ENCODE measurements around the gene PKIB. TPM values are rescaled to one million over a fixed set of nuclear protein-coding genes. Genes with fewer than 3 reads are reported as not detected.

The PKIB gene
- total and polyA plus RNA-seq, 5 donors from 2014 or later = 0.32 to 0.95 (median 0.67) TPM; not detected in 1

- Mint-ChIP-seq H3K27me3 (peaks cover 4% of the 10 kb centered on the region), H3K9me3 (peaks cover 0 to 12% (median 0%) of the 10 kb centered on the region in 7 donors), H3K36me3 (no peaks in the 10 kb centered on the region), H3K4me1 (no peaks in the 10 kb centered on the region), H3K4me3 (no peak overlapping the region), H3K27ac (no peak overlapping the region)
- Histone ChIP-seq H3K4me3 (ENCODE audit: low read depth, low read length) (no peak overlapping the region), H3K9me3 (ENCODE audit: control insufficient read depth in 2 of 2, low read length in 2 of 2) (no peaks in the 10 kb centered on the region), H3K27me3 (ENCODE audit: control insufficient read depth, insufficient read depth, low read length) (peaks cover 2% of the 10 kb centered on the region), H3K36me3 (ENCODE audit: control insufficient read depth, insufficient read depth, low read length) (no peaks in the 10 kb centered on the region), H3K4me1 (ENCODE audit: control insufficient read depth, insufficient read depth, low read length, poor library complexity, severe bottlenecking) (no peaks in the 10 kb centered on the region), H3K27ac (ENCODE audit: insufficient read depth, low read length, poor library complexity, severe bottlenecking) (no peak overlapping the region)
- DNase-seq = no peak
- ATAC-seq (ENCODE audit: low read depth in 2 of 2) = no peak
These were observed 10.7 kb downstream of the PKIB start for GRCh38 chr6:122620902-122621301.

GRCh38 chr6:122621638-122622037 is 11.4 kb downstream of the PKIB start:
- H3K27me3 ChIP-seq (ENCODE audit: control insufficient read depth, insufficient read depth, low read length) = peaks cover 2% of the 10 kb centered on the region
- H3K9me3 Mint-ChIP-seq = peaks cover 0 to 7% (median 1%) of the 10 kb centered on the region in 7 donors
- no peaks in the 10 kb centered on the region for H3K4me1 ChIP-seq (ENCODE audit: control insufficient read depth, insufficient read depth, low read length, poor library complexity, severe bottlenecking)
- H3K4me3 ChIP-seq (ENCODE audit: low read depth, low read length) = no peak overlapping the region
- H3K9me3 ChIP-seq (ENCODE audit: control insufficient read depth in 2 of 2, low read length in 2 of 2) = no peaks in the 10 kb centered on the region
- H3K27ac ChIP-seq (ENCODE audit: insufficient read depth, low read length, poor library complexity, severe bottlenecking) = no peak overlapping the region
- H3K27ac Mint-ChIP-seq = no peak overlapping the region
- no peaks in the 10 kb centered on the region for H3K36me3 Mint-ChIP-seq
- H3K4me3 Mint-ChIP-seq = no peak overlapping the region
- no peaks in the 10 kb centered on the region for H3K36me3 ChIP-seq (ENCODE audit: control insufficient read depth, insufficient read depth, low read length)
- no peaks in the 10 kb centered on the region for H3K4me1 Mint-ChIP-seq
- no peak for ATAC-seq (ENCODE audit: low read depth in 2 of 2)
- H3K27me3 Mint-ChIP-seq = peaks cover 4% of the 10 kb centered on the region
- no peak for DNase-seq

GRCh38 chr6:122622479-122622878 is 12.3 kb downstream of the PKIB start:
- no peak overlapping the region for H3K4me3 ChIP-seq (ENCODE audit: low read depth, low read length)
- H3K9me3 ChIP-seq (ENCODE audit: control insufficient read depth in 2 of 2, low read length in 2 of 2) = no peaks in the 10 kb centered on the region
- Mint-ChIP-seq H3K27me3 (peaks cover 4% of the 10 kb centered on the region), H3K27ac (no peak overlapping the region), H3K4me3 (no peak overlapping the region), H3K9me3 (peaks cover 0 to 7% (median 0%) of the 10 kb centered on the region in 7 donors), H3K36me3 (no peaks in the 10 kb centered on the region), H3K4me1 (no peaks in the 10 kb centered on the region)
- H3K36me3 ChIP-seq (ENCODE audit: control insufficient read depth, insufficient read depth, low read length) = no peaks in the 10 kb centered on the region
- ATAC-seq (ENCODE audit: low read depth in 2 of 2) = no peak
- peaks cover 2% of the 10 kb centered on the region for H3K27me3 ChIP-seq (ENCODE audit: control insufficient read depth, insufficient read depth, low read length)
- H3K4me1 ChIP-seq (ENCODE audit: control insufficient read depth, insufficient read depth, low read length, poor library complexity, severe bottlenecking) = no peaks in the 10 kb centered on the region
- no peak overlapping the region for H3K27ac ChIP-seq (ENCODE audit: insufficient read depth, low read length, poor library complexity, severe bottlenecking)
- no peak for DNase-seq

DNA sequence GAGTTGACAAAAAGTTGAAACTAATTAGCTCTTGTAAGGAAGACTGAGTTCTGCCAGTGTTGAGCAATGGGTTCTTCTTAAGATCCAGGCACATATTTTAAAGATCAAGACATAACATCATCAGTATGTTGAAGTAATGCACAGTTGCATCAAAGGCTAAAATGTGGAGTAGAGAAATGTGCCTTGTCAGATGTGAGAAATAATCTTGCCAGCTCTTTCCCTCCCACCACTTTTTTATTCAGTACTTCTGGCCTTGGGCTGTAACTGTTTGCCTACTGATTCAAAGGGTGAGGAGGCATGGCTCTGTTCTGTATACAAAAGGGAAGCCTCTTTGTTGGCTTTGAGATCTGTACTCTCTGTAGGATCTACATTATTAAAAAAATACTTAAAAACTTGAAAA is 13.1 kb downstream of the PKIB start:
- DNase-seq = no peak
- H3K27ac Mint-ChIP-seq = no peak overlapping the region
- H3K27me3 ChIP-seq (ENCODE audit: control insufficient read depth, insufficient read depth, low read length) = peaks cover 2% of the 10 kb centered on the region
- H3K4me3 Mint-ChIP-seq = no peak overlapping the region
- H3K4me1 Mint-ChIP-seq = no peaks in the 10 kb centered on the region
- H3K9me3 ChIP-seq (ENCODE audit: control insufficient read depth in 2 of 2, low read length in 2 of 2) = no peaks in the 10 kb centered on the region
- no peaks in the 10 kb centered on the region for H3K36me3 Mint-ChIP-seq
- ATAC-seq (ENCODE audit: low read depth in 2 of 2) = no peak
- H3K27me3 Mint-ChIP-seq = peaks cover 4% of the 10 kb centered on the region
- H3K9me3 Mint-ChIP-seq = peaks cover 0 to 7% (median 0%) of the 10 kb centered on the region in 7 donors
- H3K4me3 ChIP-seq (ENCODE audit: low read depth, low read length) = no peak overlapping the region
- no peaks in the 10 kb centered on the region for H3K4me1 ChIP-seq (ENCODE audit: control insufficient read depth, insufficient read depth, low read length, poor library complexity, severe bottlenecking)
- H3K27ac ChIP-seq (ENCODE audit: insufficient read depth, low read length, poor library complexity, severe bottlenecking) = no peak overlapping the region
- H3K36me3 ChIP-seq (ENCODE audit: control insufficient read depth, insufficient read depth, low read length) = no peaks in the 10 kb centered on the region

DNA sequence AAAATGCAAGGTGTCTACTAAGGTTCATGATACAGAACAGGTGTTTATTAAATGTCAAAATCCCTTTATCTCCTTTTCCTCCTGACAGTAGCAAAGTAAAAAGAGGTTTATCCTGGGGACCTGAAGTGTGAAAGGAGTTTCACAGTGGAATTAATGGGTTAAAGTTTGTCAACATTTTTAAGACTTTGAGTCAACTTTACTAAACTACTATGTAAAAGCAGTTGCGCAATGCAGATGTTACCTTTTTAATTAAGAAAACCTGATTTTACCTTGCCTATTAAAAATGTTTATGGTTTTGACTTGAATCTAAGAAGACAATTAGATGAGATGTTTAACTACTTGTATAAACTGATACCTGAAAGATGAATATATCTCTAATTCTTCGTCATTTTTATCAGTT is 14.6 kb downstream of the PKIB start:
- Histone ChIP-seq H3K4me3 (ENCODE audit: low read depth, low read length) (no peak overlapping the region), H3K27ac (ENCODE audit: insufficient read depth, low read length, poor library complexity, severe bottlenecking) (no peak overlapping the region), H3K36me3 (ENCODE audit: control insufficient read depth, insufficient read depth, low read length) (no peaks in the 10 kb centered on the region), H3K27me3 (ENCODE audit: control insufficient read depth, insufficient read depth, low read length) (no peaks in the 10 kb centered on the region), H3K9me3 (ENCODE audit: control insufficient read depth in 2 of 2, low read length in 2 of 2) (no peaks in the 10 kb centered on the region), H3K4me1 (ENCODE audit: control insufficient read depth, insufficient read depth, low read length, poor library complexity, severe bottlenecking) (no peaks in the 10 kb centered on the region)
- ATAC-seq (ENCODE audit: low read depth in 2 of 2) (no peak), DNase-seq (no peak)
- no peak overlapping the region for H3K4me3 Mint-ChIP-seq
- H3K27ac Mint-ChIP-seq = no peak overlapping the region
- H3K36me3 Mint-ChIP-seq = no peaks in the 10 kb centered on the region
- peaks cover 0 to 11% (median 0%) of the 10 kb centered on the region in 7 donors for H3K9me3 Mint-ChIP-seq
- no peaks in the 10 kb centered on the region for H3K4me1 Mint-ChIP-seq
- H3K27me3 Mint-ChIP-seq = peaks cover 4% of the 10 kb centered on the region

GRCh38 chr6:122628714-122629113 is 18.5 kb downstream of the PKIB start:
- no peaks in the 10 kb centered on the region for H3K27me3 ChIP-seq (ENCODE audit: control insufficient read depth, insufficient read depth, low read length)
- H3K36me3 ChIP-seq (ENCODE audit: control insufficient read depth, insufficient read depth, low read length) = no peaks in the 10 kb centered on the region
- Mint-ChIP-seq H3K9me3 (peaks cover 0 to 8% (median 0%) of the 10 kb centered on the region in 7 donors), H3K27ac (no peak overlapping the region), H3K4me1 (no peaks in the 10 kb centered on the region), H3K27me3 (no peaks in the 10 kb centered on the region), H3K36me3 (no peaks in the 10 kb centered on the region), H3K4me3 (no peak overlapping the region)
- DNase-seq (no peak), ATAC-seq (ENCODE audit: low read depth in 2 of 2) (no peak)
- H3K4me3 ChIP-seq (ENCODE audit: low read depth, low read length) = no peak overlapping the region
- H3K27ac ChIP-seq (ENCODE audit: insufficient read depth, low read length, poor library complexity, severe bottlenecking) = no peak overlapping the region
- H3K4me1 ChIP-seq (ENCODE audit: control insufficient read depth, insufficient read depth, low read length, poor library complexity, severe bottlenecking) = no peaks in the 10 kb centered on the region
- H3K9me3 ChIP-seq (ENCODE audit: control insufficient read depth in 2 of 2, low read length in 2 of 2) = no peaks in the 10 kb centered on the region

- Mint-ChIP-seq H3K4me1 (no peaks in the 10 kb centered on the region), H3K9me3 (peaks cover 0 to 8% (median 0%) of the 10 kb centered on the region in 7 donors), H3K4me3 (no peak overlapping the region), H3K27ac (no peak overlapping the region), H3K27me3 (no peaks in the 10 kb centered on the region), H3K36me3 (no peaks in the 10 kb centered on the region)
- Histone ChIP-seq H3K36me3 (ENCODE audit: control insufficient read depth, insufficient read depth, low read length) (no peaks in the 10 kb centered on the region), H3K27ac (ENCODE audit: insufficient read depth, low read length, poor library complexity, severe bottlenecking) (no peak overlapping the region), H3K9me3 (ENCODE audit: control insufficient read depth in 2 of 2, low read length in 2 of 2) (no peaks in the 10 kb centered on the region), H3K27me3 (ENCODE audit: control insufficient read depth, insufficient read depth, low read length) (no peaks in the 10 kb centered on the region), H3K4me3 (ENCODE audit: low read depth, low read length) (no peak overlapping the region), H3K4me1 (ENCODE audit: control insufficient read depth, insufficient read depth, low read length, poor library complexity, severe bottlenecking) (no peaks in the 10 kb centered on the region)
- DNase-seq (no peak), ATAC-seq (ENCODE audit: low read depth in 2 of 2) (no peak)
These were observed 21.5 kb downstream of the PKIB start for GRCh38 chr6:122631571-122632249.

DNA sequence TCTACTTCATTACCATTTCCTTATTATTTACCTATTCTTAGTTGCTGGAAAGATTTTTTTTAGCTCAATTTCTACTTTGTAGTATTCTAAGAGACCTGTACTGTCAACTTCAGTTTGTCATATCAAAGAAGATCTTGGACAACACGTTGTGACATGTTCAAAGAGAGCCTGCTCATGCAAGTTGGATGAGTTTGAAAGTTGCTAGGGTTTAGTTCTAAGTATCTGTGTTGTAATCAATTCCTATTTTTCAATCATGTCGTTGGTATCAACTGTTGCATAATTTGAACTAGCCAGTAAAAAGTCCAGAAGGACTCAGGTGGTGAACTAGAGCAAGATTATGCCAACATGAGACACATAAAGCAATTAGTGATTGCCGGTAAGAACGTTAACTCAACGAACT is 30.2 kb downstream of the PKIB start:
- peaks cover 0 to 2% (median 0%) of the 10 kb centered on the region in 7 donors for H3K9me3 Mint-ChIP-seq
- no peaks in the 10 kb centered on the region for H3K36me3 ChIP-seq (ENCODE audit: control insufficient read depth, insufficient read depth, low read length)
- no peaks in the 10 kb centered on the region for H3K9me3 ChIP-seq (ENCODE audit: control insufficient read depth in 2 of 2, low read length in 2 of 2)
- ATAC-seq (ENCODE audit: low read depth in 2 of 2) = no peak
- H3K27ac Mint-ChIP-seq = no peak overlapping the region
- H3K27ac ChIP-seq (ENCODE audit: insufficient read depth, low read length, poor library complexity, severe bottlenecking) = no peak overlapping the region
- no peaks in the 10 kb centered on the region for H3K27me3 Mint-ChIP-seq
- no peak overlapping the region for H3K4me3 Mint-ChIP-seq
- H3K27me3 ChIP-seq (ENCODE audit: control insufficient read depth, insufficient read depth, low read length) = no peaks in the 10 kb centered on the region
- no peak for DNase-seq
- no peaks in the 10 kb centered on the region for H3K36me3 Mint-ChIP-seq
- H3K4me3 ChIP-seq (ENCODE audit: low read depth, low read length) = no peak overlapping the region
- H3K4me1 ChIP-seq (ENCODE audit: control insufficient read depth, insufficient read depth, low read length, poor library complexity, severe bottlenecking) = no peaks in the 10 kb centered on the region
- no peaks in the 10 kb centered on the region for H3K4me1 Mint-ChIP-seq

Data from CD4-positive, CD25-positive, alpha-beta regulatory T cell (primary cell).